ENCODE data around the gene TP53I11. TPM values are rescaled to one million over a fixed set of nuclear protein-coding genes. Genes with fewer than 3 reads are reported as not detected.

TP53I11 gene
- total RNA-seq, 1 experiment from 2014 or later: 46.9 TPM

DNA sequence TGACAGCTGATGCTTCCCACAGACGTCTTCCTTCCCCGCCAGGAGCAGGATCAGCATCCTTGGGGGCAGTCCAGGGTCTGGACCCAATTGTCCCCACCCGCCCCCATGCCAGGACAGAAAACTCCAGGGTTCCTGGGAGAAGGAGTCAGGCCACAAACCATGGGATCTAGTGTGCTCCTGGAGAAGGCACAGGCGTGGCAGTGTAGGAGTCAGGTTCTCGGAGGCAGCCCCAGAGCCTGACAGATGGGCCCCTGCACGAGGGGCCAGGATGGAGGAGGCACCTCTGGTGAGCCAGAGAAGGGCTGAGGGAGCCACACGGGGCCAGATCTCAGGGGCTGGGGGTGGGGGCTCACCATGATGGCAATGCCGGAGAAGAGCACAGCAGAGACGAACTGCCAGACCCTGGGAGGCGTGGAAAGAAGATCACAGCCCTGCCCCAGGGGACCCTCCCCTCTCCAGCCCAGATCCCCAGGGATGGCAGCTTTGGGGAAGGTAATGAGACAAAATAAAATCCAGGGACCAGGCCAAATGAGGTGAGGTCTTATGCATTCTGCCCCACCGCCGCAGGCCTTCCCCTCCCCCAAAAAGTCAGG is 13.6 kb downstream of the TP53I11 start:
- intact Hi-C loops (cut with micrococcal nuclease): loop anchor here (1.0 kb wide), 2 partner anchors 166 to 395 kb away; no protein-coding TSS in a partner anchor
- ChIA-PET POLR2A (interaction anchor here (1.0 to 2.0 kb wide), 3 partner anchors 9 to 169 kb away, joined by 3 to 4 read pairs (median 4); no protein-coding TSS in a partner anchor), RAD21 (ENCODE audit: low non-redundant PET in 1 of 2, low total read pairs in 2 of 2, uncharacterized antibody in 2 of 2, unreplicated experiment in 2 of 2) (interaction anchor here (0.7 to 2.5 kb wide), 7 partner anchors 10 to 174 kb away, joined by 3 to 26 read pairs (median 10); no protein-coding TSS in a partner anchor), CTCF (interaction anchor here (1.0 to 7.0 kb wide), 18 partner anchors 10 to 394 kb away, joined by 3 to 236 read pairs (median 4); no protein-coding TSS in a partner anchor)
- H4K20me1 ChIP-seq (ENCODE audit: insufficient read depth): no peaks in the 10 kb centered on the region
- no peaks in the 10 kb centered on the region for H3K4me1 ChIP-seq (ENCODE audit: control insufficient read depth in 1 of 2, insufficient read depth in 2 of 2, low read length in 2 of 2)
- no peaks in the 10 kb centered on the region for H3K9me2 ChIP-seq (ENCODE audit: insufficient read depth)
- ATAC-seq: peak; percentile 1; the same call in 1 of the 2 replicates
- TF ChIP-seq FOSL1 (IDR thresholded peaks at IDR 0.05; ENCODE audit: low read depth) (no peak), CEBPB (IDR thresholded peaks at IDR 0.05; ENCODE audit: low read depth) (no peak), ZNF274 (IDR thresholded peaks at IDR 0.05; ENCODE audit: low read depth, low read length) (no peak), SP1 (IDR thresholded peaks at IDR 0.05; ENCODE audit: low read depth) (no peak), SRF (IDR thresholded peaks at IDR 0.05; ENCODE audit: low read depth) (no peak), SIN3A (IDR thresholded peaks at IDR 0.05; ENCODE audit: low read depth) (no peak), POLR2AphosphoS5 (IDR thresholded peaks at IDR 0.05; ENCODE audit: low read depth, low read length) (no peak), ELF1 (IDR thresholded peaks at IDR 0.05; ENCODE audit: borderline replicate concordance, low read depth) (no peak), EZH2 (IDR thresholded peaks at IDR 0.05) (no peak), EZH2phosphoT487 (IDR thresholded peaks at IDR 0.05; ENCODE audit: borderline replicate concordance) (no peak)
- TF ChIP-seq, protein P1, sequence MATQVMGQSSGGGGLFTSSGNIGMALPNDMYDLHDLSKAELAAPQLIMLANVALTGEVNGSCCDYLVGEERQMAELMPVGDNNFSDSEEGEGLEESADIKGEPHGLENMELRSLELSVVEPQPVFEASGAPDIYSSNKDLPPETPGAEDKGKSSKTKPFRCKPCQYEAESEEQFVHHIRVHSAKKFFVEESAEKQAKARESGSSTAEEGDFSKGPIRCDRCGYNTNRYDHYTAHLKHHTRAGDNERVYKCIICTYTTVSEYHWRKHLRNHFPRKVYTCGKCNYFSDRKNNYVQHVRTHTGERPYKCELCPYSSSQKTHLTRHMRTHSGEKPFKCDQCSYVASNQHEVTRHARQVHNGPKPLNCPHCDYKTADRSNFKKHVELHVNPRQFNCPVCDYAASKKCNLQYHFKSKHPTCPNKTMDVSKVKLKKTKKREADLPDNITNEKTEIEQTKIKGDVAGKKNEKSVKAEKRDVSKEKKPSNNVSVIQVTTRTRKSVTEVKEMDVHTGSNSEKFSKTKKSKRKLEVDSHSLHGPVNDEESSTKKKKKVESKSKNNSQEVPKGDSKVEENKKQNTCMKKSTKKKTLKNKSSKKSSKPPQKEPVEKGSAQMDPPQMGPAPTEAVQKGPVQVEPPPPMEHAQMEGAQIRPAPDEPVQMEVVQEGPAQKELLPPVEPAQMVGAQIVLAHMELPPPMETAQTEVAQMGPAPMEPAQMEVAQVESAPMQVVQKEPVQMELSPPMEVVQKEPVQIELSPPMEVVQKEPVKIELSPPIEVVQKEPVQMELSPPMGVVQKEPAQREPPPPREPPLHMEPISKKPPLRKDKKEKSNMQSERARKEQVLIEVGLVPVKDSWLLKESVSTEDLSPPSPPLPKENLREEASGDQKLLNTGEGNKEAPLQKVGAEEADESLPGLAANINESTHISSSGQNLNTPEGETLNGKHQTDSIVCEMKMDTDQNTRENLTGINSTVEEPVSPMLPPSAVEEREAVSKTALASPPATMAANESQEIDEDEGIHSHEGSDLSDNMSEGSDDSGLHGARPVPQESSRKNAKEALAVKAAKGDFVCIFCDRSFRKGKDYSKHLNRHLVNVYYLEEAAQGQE (IDR thresholded peaks at IDR 0.05; ENCODE audit: low read depth): no peak
- TF ChIP-seq, protein P2, sequence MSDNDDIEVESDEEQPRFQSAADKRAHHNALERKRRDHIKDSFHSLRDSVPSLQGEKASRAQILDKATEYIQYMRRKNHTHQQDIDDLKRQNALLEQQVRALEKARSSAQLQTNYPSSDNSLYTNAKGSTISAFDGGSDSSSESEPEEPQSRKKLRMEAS (IDR thresholded peaks at IDR 0.05): no peak
- TF ChIP-seq, protein P3, sequence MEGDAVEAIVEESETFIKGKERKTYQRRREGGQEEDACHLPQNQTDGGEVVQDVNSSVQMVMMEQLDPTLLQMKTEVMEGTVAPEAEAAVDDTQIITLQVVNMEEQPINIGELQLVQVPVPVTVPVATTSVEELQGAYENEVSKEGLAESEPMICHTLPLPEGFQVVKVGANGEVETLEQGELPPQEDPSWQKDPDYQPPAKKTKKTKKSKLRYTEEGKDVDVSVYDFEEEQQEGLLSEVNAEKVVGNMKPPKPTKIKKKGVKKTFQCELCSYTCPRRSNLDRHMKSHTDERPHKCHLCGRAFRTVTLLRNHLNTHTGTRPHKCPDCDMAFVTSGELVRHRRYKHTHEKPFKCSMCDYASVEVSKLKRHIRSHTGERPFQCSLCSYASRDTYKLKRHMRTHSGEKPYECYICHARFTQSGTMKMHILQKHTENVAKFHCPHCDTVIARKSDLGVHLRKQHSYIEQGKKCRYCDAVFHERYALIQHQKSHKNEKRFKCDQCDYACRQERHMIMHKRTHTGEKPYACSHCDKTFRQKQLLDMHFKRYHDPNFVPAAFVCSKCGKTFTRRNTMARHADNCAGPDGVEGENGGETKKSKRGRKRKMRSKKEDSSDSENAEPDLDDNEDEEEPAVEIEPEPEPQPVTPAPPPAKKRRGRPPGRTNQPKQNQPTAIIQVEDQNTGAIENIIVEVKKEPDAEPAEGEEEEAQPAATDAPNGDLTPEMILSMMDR (IDR thresholded peaks at IDR 0.05 in 2 of 3, conservative IDR thresholded peaks at IDR 0.05 in 1 of 3; ENCODE audit: borderline replicate concordance in 1 of 3, insufficient read depth in 1 of 3, low read depth in 2 of 3, low read length in 2 of 3): no peak
- no peaks in the 10 kb centered on the region for H3K9me3 ChIP-seq (ENCODE audit: control insufficient read depth in 1 of 2, insufficient read depth in 1 of 2, low read depth in 1 of 2, low read length in 2 of 2)
- H3K79me2 ChIP-seq (ENCODE audit: insufficient read depth, low read length): no peaks in the 10 kb centered on the region
- no peak for DNase-seq (ENCODE audit: low read depth, low spot score)
- no peak overlapping the region for H3K4me3 ChIP-seq (replicated peaks in 1 of 2; ENCODE audit: low read depth in 1 of 2, low read length in 2 of 2)
- H3K27ac ChIP-seq (ENCODE audit: low read depth, low read length): no peak overlapping the region
- H2AFZ ChIP-seq (ENCODE audit: low read depth, low read length, poor library complexity, severe bottlenecking): no peak overlapping the region
- BruUV-seq (replicated peaks): no TSS peak
- H3K9ac ChIP-seq (ENCODE audit: low read length): no peak overlapping the region
- H3K4me2 ChIP-seq (ENCODE audit: low read length): no peak overlapping the region
- no peaks in the 10 kb centered on the region for H3K27me3 ChIP-seq (ENCODE audit: insufficient read depth, low read length)
- no peaks in the 10 kb centered on the region; a peak in 1 of 4 replicates for H3K36me3 ChIP-seq (ENCODE audit: control insufficient read depth in 1 of 2, insufficient read depth in 2 of 2, low read length in 2 of 2)

Measured in HCT116 (cell line).